Measurements from ENCODE around the gene SPATA32.
A peak's percentile ranks its signal among the peaks of the same experiment; 100 is the strongest.

SPATA32 gene

GRCh38 chr17:45293413-45294211, 31.7 kb upstream of the SPATA32 start:
- DNase-seq = no peak

GRCh38 chr17:45292696-45293412, 31.0 kb upstream of the SPATA32 start:
- no peak for DNase-seq

GRCh38 chr17:45291171-45291805, 29.4 kb upstream of the SPATA32 start:
- no peak for DNase-seq

- no peak for DNase-seq
These were observed 28.4 kb upstream of the SPATA32 start for GRCh38 chr17:45290269-45290765.

- DNase-seq = no peak
These were observed 27.7 kb upstream of the SPATA32 start for GRCh38 chr17:45289301-45290268.

GRCh38 chr17:45288825-45289224, 26.9 kb upstream of the SPATA32 start:
- DNase-seq = no peak

- no peak for DNase-seq
These were observed 25.9 kb upstream of the SPATA32 start for GRCh38 chr17:45287526-45288500.

GRCh38 chr17:45286286-45286685, 24.4 kb upstream of the SPATA32 start:
- DNase-seq = no peak

GRCh38 chr17:45284176-45285140, 22.6 kb upstream of the SPATA32 start:
- peak; percentile 54 for DNase-seq

- no peak for DNase-seq
These were observed 21.8 kb upstream of the SPATA32 start for GRCh38 chr17:45283711-45284110.

- DNase-seq = no peak
These were observed 21.1 kb upstream of the SPATA32 start for GRCh38 chr17:45282683-45283644.

- no peak for DNase-seq
These were observed 18.0 kb upstream of the SPATA32 start for GRCh38 chr17:45279898-45280297.

GRCh38 chr17:45277992-45278391, 16.1 kb upstream of the SPATA32 start:
- no peak for DNase-seq

- peak; percentile 90 for DNase-seq
These were observed 15.4 kb upstream of the SPATA32 start for GRCh38 chr17:45277216-45277849.

- DNase-seq = no peak
These were observed 14.1 kb upstream of the SPATA32 start for GRCh38 chr17:45276031-45276430.

- DNase-seq = no peak
These were observed 12.1 kb upstream of the SPATA32 start for GRCh38 chr17:45274033-45274432.

- no peak for DNase-seq
These were observed 11.7 kb upstream of the SPATA32 start for GRCh38 chr17:45273551-45273957.

- DNase-seq = no peak
These were observed 9.7 kb upstream of the SPATA32 start for GRCh38 chr17:45271603-45272002.

Measured in activated naive CD4-positive, alpha-beta T cell treated with Interleukin-2 at 50 U/mL for 16 hours (primary cell).